GM18868 (cell line): Measurements from ENCODE around the gene TBC1D9B.

ENCODE experiments used
- ATAC-seq: cut with Tn5 transposase; IDR thresholded peaks from one replicate; pipeline ENCODE4 v1.9.1; 2021; ENCODE audit warnings: mild to moderate bottlenecking, moderate library complexity; ENCODE audit not compliant: unreplicated experiment

TBC1D9B gene

GRCh38 chr5:179870952-179871351 is 36.7 kb downstream of the TBC1D9B start:
- no peak for ATAC-seq

DNA sequence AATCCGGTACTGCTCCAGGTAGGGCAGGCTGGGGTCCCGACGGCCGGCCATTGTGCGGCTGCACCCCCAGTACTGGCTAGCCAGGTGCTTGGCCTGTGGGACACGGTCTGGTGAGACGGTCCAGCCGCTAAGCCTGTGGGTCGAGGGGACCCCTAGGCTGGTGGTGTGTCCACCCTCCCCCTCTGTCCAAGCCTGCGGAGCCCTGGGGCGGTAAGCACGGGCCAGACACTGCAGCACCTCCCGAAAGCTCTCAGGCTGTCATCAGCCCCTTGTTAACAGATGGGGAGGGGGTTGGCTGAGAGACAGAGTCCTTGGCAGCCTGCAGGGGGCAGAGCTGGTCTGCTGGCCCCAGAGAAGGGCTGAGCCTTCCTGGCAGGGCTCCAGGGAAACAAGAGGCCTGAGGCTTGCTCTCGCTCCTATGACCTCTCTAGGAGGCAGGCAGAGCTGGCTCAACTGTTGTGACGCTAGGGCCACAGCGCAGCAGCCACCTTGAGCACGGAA is 37.2 kb downstream of the TBC1D9B start:
- no peak for ATAC-seq

GRCh38 chr5:179869641-179870402 is 37.9 kb downstream of the TBC1D9B start:
- no peak for ATAC-seq

GRCh38 chr5:179869101-179869500 is 38.6 kb downstream of the TBC1D9B start:
- ATAC-seq, result no peak

GRCh38 chr5:179868541-179868940 is 39.2 kb downstream of the TBC1D9B start:
- ATAC-seq, result no peak

DNA sequence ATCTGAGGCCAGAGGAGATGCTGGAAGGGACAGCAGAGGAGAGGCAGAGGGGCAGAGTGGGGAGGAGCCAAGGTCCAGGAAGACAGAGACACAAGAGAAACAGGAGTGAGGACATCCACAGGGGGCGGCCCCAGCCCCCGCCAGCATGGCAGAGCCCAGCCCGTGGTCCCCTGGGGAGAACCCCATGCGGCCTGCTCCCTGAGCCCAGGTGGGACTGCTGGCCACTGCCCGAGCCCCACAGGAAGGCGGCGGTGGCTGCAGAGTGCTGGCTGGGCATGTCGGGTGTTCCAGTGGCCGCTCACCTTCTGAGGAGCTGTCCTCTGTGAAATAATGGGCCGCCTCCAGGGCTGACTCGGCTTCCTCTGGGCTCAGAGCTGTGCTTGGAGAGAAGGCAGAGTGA is 40.2 kb downstream of the TBC1D9B start:
- ATAC-seq, result no peak

- ATAC-seq, result no peak
Measured at GRCh38 chr5:179867079-179867465, 40.6 kb downstream of the TBC1D9B start.

GRCh38 chr5:179866241-179867078 is 41.2 kb downstream of the TBC1D9B start:
- peak; percentile 48 for ATAC-seq

DNA sequence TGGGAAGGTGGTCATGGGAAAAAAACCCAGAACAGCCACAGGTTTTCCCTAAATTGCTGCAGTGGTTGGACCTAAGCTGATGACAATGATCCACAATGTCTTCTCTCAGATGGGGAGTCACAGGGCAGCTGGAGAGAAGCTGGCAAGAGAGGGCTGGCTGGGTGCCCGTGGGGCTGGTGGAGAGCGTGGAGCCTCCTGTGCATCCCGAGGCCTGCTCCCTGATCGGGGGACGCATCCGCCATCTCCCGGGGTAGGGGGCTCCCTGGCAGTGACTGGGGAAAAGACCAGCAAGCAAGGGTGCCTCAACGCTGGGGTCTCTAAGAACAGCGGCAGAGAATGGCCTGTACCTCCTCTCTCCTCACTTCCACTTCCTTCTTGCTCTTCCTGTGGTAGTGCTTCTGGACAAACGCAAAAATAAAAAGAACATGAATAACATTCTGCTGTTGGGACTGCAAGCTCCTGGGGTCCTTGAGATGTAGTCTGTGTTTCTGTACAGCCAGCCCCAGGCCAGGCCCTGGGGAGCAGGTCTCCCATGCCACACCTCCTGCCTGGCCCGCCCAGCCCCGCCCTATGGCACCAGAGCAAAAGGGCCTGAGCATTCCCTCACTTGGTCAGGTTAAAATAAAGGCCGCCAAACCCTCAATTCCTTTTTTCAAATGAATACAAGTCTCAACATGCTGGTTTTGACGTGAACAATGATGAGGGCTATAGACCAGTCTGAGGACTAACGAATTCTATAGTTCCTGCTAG is 42.0 kb downstream of the TBC1D9B start:
- ATAC-seq, result no peak

GRCh38 chr5:179864686-179865085 is 43.0 kb downstream of the TBC1D9B start:
- no peak for ATAC-seq

- no peak for ATAC-seq
Measured at GRCh38 chr5:179863449-179864085, 44.1 kb downstream of the TBC1D9B start.

DNA sequence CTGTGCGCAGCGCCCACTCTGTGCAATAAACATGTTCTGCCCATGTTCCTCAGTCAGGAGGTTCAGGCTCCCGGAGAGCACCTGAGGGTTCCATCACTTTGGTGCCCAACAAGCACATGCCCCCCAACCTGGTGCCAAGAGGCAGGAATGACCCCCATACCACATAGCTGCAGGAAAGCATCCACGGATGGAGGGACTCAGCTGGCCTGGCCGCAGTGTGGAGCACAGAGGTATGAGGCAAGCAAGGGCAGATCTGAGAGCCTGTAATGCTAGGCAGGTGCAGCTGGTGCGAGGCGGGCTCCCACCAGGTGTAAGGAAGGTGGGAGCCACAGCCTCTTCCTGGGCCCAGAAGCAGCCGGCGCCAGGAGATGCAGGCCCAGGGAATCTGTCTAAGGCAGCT is 44.8 kb downstream of the TBC1D9B start:
- ATAC-seq, result no peak

- ATAC-seq, result no peak
Measured at GRCh38 chr5:179862296-179862695, 45.4 kb downstream of the TBC1D9B start.

- ATAC-seq, result no peak
Measured at GRCh38 chr5:179860301-179860700, 47.4 kb downstream of the TBC1D9B start.

DNA sequence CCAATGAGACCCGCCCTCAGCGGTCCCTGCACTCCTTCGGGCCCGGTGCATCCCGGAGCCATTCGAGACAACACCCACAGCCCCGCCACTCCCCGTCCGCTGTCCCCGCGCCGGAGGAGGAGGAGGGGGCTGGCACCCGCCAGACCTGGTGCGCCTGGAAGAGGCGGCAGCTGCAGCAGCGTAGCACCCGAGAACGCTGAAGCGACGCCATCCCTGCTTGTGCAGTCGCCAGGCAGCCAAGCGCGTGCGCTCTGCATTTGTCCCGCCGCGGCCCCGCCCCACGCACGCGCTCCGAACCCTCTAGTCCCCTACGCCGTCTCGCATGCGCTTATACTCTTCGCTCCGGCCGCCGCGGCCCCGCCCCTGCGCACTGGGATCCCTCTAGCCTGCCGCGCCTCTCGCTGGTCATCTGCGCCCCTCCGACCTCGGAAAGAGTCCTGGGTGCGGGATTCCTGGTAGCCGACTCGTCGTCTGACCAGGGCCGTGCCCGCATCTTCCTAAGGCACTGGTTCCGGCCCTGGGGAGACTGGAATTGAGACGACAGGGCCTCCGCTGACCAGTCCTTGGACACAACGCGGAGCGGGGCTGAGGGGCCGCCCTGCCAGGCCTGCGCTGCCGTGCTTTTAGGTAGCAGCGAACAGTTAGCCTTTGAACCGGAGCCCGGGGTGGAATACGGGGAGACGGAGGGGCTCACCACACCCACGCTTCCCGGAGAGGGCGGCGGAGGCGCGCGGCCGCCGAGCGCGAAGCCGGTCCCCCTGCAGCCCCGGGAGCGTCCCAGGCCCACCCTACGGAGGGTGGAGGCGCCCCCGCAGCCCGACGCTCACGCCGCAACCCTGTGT is 48.9 kb downstream of the TBC1D9B start, which contains the start of gene MRNIP:
Gene MRNIP (minus strand): TSS at position 232 of the 842 bp plus-strand sequence. CDS start 21 bp downstream, at position 211.
- peak; percentile 97 for ATAC-seq

DNA sequence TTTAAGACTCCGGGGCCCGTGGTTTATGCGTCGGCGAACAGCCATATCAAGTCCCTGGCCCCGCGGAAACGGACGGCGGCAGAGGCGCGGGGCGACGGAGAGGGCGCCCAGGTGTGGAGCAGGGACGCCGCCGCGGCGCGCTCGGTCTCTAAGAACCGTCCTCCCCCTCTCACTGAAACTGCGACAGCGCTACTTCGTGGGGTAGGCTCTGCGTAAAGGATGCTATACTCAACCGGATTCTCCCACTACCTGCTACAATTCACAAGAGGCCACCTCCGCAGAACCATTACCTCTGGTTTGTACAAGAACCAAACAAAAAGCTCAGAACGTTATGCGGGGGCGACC is 49.5 kb downstream of the TBC1D9B start:
- peak; percentile 48 for ATAC-seq

DNA sequence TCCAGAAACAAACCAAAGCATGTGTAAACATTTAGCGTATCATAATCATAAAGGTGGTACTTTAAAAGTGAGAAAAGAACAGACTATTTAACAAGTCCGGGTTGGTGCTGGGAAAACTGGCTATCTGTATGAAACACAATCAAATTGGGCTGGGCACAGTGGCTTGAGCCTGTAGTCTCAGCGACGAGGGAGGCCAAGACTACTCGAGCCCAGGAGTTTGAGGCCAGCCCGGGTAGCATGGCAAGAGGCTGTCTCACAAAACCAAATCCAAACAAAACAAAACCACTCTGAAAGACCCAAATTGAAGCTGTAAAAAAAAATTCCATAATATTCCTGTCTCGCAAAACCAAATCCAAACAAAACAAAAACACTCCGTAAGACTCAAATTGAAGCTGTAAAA is 53.3 kb downstream of the TBC1D9B start:
- no peak for ATAC-seq

DNA sequence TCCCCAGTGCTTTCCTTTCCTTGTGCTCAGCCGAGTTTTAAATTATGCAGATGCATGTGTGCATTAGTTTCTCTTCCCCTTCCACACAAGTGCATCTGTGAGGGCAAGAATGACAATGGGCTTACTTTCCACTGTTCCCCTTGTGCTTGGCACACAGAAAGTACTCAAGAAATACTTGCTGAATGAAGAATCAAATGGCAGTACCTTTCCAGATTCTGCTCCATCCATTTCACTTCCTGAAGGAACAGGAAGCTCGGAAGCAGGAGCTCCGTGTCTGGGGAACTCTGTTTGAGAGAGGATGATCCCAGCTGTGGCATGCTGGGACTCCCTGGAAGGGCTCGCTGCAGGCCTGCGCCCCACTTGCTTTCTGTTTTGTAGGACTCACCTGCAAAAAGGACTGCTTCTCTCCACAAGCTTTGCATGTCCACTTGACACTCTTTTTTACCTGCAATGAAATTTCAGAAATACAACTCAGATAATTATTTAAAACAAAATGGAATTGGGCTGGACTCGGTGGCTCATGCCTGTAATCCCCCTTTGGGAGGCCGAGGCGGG is 54.6 kb downstream of the TBC1D9B start:
- peak; percentile 85 for ATAC-seq

DNA sequence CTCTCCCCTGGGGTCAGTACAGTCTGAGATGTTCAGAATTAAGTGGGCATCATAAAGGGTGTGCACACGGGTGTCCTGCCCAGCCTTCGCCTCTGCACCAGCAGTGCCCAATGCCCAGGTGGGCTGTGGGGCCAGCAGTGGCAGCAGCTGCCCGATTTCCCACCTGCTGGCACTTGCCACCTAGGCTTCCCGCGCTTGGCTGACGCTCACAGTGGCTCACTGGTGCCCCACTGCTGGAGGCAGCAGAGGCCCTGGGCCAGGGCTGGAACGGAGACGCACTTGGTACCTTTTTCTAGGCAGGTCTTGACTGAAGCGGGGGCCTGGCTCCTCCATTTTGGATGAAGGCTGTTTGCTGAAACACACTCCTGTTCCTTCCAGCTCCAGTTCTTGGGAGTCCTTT is 66.1 kb downstream of the TBC1D9B start:
- no peak for ATAC-seq

GRCh38 chr5:179840766-179841165 is 66.9 kb downstream of the TBC1D9B start:
- no peak for ATAC-seq
